Panc1 (cell line): ENCODE results near the gene TNRC18. TPM values are rescaled to one million over a fixed set of nuclear protein-coding genes. Genes with fewer than 3 reads are reported as not detected.
"Not testable (repeated sequence)": the region's sequence is repeated elsewhere in the genome, so short reads cannot be mapped to it uniquely, and the experiment has no call there.

ENCODE experiments used
- ATAC-seq: fragments of 200-7000 bp; cut with Tn5 transposase; 2 replicates; pipeline ENCODE4 v1.9.1; 2020; ENCODE audit warnings: mild to moderate bottlenecking, moderate library complexity
- BruUV-seq: library from RNA; stranded (reverse); fragments of 400-500 nt; replicated peaks from 2 replicates; lab custom pipeline; 2021; lab: Mats Ljungman, UMichigan
- CTCF ChIA-PET: fragments of 300-600 bp; sonication (Branson Sonifier 250); formaldehyde crosslinking; loops from one replicate; lab custom pipeline; 2022; ENCODE audit warnings: antibody characterized with exemption; lab: Charles Lee
- POLR2A ChIA-PET: fragments of 300-600 bp; sonication (Branson Sonifier 250); formaldehyde crosslinking; loops from one replicate; lab custom pipeline; 2022; ENCODE audit warnings: antibody characterized with exemption; lab: Charles Lee
- DNase-seq: peaks from one replicate; pipeline ENCODE4 v3.0.0-alpha.2; 2010; ENCODE audit warnings: low read depth, low spot score
- H3K27ac ChIP-seq: 2 replicates; pipeline ENCODE4 v1.5.1; 2011; ENCODE audit warnings: mild to moderate bottlenecking, low read length, inconsistent platforms
- H3K27me3 ChIP-seq: fragments of 200-500 bp; sonication (Bioruptor generic); 2 replicates; pipeline ENCODE4 v1.6.0; 2014; ENCODE audit warnings: low read length, inconsistent platforms; ENCODE audit not compliant: control insufficient read depth, insufficient read depth
- H3K36me3 ChIP-seq: fragments of 200-500 bp; sonication (Bioruptor generic); 2 replicates; pipeline ENCODE4 v1.5.1; 2014; ENCODE audit warnings: inconsistent platforms, mild to moderate bottlenecking, low read length, moderate library complexity; ENCODE audit not compliant: control insufficient read depth, insufficient read depth
- H3K4me1 ChIP-seq: 2 replicates; pipeline ENCODE4 v1.5.1; 2011; ENCODE audit warnings: inconsistent platforms, mild to moderate bottlenecking, low read length, moderate library complexity; ENCODE audit not compliant: control insufficient read depth, insufficient read depth
- H3K4me3 ChIP-seq, 2 experiments: 2 replicates each; pipeline ENCODE4 v1.5.1; 2011 to 2012; ENCODE audit warnings: low read depth in 2 of 2, low read length in 2 of 2, mild to moderate bottlenecking in 2 of 2, inconsistent platforms in 1 of 2, moderate library complexity in 1 of 2
- H3K9me3 ChIP-seq: fragments of 200-500 bp; sonication (Bioruptor generic); 2 replicates; pipeline ENCODE4 v1.5.1; 2014; ENCODE audit warnings: low read depth, mild to moderate bottlenecking, inconsistent platforms, low read length, moderate library complexity; ENCODE audit not compliant: control insufficient read depth, insufficient read depth
- CTCF ChIP-seq: fragments of 450-650 bp; IDR thresholded peaks from 2 replicates; pipeline ENCODE4 v1.5.1; 2017; ENCODE audit warnings: mild to moderate bottlenecking
- POLR2AphosphoS5 ChIP-seq: IDR thresholded peaks from 2 replicates; pipeline ENCODE4 v1.6.1; 2012; ENCODE audit warnings: mild to moderate bottlenecking, low read depth, low read length, moderate library complexity
- SIN3A ChIP-seq: IDR thresholded peaks from 2 replicates; pipeline ENCODE4 v1.6.1; 2012; ENCODE audit warnings: low read depth, mild to moderate bottlenecking, low read length, moderate library complexity, borderline replicate concordance; ENCODE audit not compliant: insufficient read depth
- TCF7L2 ChIP-seq: IDR thresholded peaks from 2 replicates; pipeline ENCODE4 v1.6.1; 2011; ENCODE audit warnings: mild to moderate bottlenecking, low read depth, low read length, inconsistent platforms
- in situ Hi-C: cut with HindIII; loops from 2 replicates; pipeline ENCODE4 v1.10.0; 2016; ENCODE audit warnings: low sequenced_read_pairs, low pct_unique_long_range_greater_than_20kb
- intact Hi-C: fragments of 100-400 bp; cut with micrococcal nuclease; formaldehyde crosslinking; loops from one replicate; pipeline ENCODE4 v1.10.0; 2022; ENCODE audit not compliant: unreplicated experiment
- total RNA-seq: library from RNA; stranded (reverse); gene quantifications from one replicate; pipeline ENCODE4 v1.2.1, GENCODE V29; 2021; ENCODE audit not compliant: unreplicated experiment
- TF ChIP-seq, protein P1 (sequence below), 2 experiments: IDR thresholded peaks; 2 replicates each; pipeline ENCODE4 v1.6.1; 2011 to 2012; ENCODE audit warnings: low read depth in 2 of 2, control low read depth in 1 of 2, low read length in 1 of 2, mild to moderate bottlenecking in 1 of 2, moderate library complexity in 1 of 2; ENCODE audit not compliant: insufficient read depth in 1 of 2

Gene TNRC18
- total RNA-seq, 1 experiment from 2014 or later = 148 TPM

DNA sequence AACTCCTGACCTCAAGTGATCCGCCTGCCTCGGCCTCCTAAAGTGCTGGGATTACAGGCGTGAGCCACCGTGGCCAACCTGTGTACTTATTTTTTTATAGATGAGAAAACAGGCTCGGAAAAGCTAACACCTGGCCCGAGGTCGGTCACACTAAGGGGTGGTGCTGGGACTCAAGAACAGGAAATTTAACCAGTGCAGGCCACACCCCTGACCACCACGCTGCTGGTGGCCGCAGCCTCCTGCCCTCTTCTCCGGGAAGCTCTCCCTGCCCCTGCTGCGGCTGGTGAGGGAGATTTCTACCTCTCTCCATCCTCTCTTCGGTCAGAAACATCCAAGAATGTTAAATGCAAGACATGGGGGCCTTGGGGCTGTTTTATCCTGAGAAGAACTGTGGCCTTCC is 63.2 kb downstream of the TNRC18 start:
- no peak overlapping the region for H3K27ac ChIP-seq
- H3K4me1 ChIP-seq = no peaks in the 10 kb centered on the region
- no peaks in the 10 kb centered on the region for H3K9me3 ChIP-seq
- intact Hi-C loops (no loop called here), in situ Hi-C loops (no loop called here)
- ChIA-PET CTCF (no interaction called here), POLR2A (no interaction called here)
- H3K36me3 ChIP-seq = peaks cover 22% of the 10 kb centered on the region
- no peak for ATAC-seq
- H3K27me3 ChIP-seq = no peaks in the 10 kb centered on the region
- no peak for TF ChIP-seq POLR2AphosphoS5
- H3K4me3 ChIP-seq = no peak overlapping the region
- no TSS peak for BruUV-seq
- no peak for DNase-seq

DNA sequence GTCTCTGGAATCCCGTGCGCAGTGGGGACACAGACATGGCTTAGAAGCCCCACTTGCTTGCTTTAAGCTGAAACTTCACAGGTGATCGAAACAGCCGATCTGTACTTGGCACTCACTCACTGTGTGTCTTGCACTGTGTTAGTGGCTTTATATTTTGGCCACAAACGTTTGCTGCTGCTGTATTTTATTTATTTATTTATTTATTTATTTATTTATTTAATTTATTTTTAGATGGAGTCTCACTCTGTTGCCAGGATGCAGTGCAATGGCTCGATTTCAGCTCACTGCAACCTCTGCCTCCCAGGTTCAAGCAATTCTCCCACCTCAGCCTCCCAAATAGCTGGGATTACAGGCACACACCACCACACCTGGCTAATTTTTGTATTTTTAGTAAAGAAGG is 63.6 kb downstream of the TNRC18 start:
- H3K4me1 ChIP-seq, intact Hi-C loops, ATAC-seq, DNase-seq, H3K27me3 ChIP-seq, POLR2A ChIA-PET, in situ Hi-C loops, BruUV-seq, H3K27ac ChIP-seq, CTCF ChIA-PET, H3K9me3 ChIP-seq, H3K4me3 ChIP-seq: not testable (repeated sequence)
- peaks cover 22% of the 10 kb centered on the region for H3K36me3 ChIP-seq

DNA sequence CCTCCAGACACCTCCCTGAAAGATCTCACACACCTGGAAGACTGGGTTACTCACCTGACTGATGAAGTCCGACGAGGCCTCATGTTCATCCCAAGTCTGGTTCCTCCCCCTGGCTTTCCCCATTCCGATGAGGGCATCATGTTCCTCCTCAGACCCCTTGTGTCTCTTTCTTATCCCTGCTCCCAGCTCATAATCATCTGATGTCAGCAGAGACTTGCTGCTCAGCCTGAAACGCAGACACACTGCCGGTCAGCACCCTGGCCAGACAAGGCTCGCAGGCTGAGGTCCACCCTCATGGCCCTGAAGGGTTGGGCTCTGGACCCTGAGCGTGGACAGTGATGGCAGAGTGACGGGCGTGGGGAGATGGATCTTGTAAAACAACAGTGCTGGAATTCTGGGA is 64.3 kb downstream of the TNRC18 start:
- CTCF ChIA-PET = no interaction called here
- no peak overlapping the region for H3K27ac ChIP-seq
- no peaks in the 10 kb centered on the region for H3K27me3 ChIP-seq
- no peak overlapping the region for H3K4me3 ChIP-seq
- intact Hi-C loops = no loop called here
- no peaks in the 10 kb centered on the region for H3K9me3 ChIP-seq
- DNase-seq (no peak), ATAC-seq (no peak)
- peaks cover 22% of the 10 kb centered on the region for H3K36me3 ChIP-seq
- BruUV-seq = no TSS peak
- in situ Hi-C loops = no loop called here
- POLR2A ChIA-PET = no interaction called here
- H3K4me1 ChIP-seq = 0 out of 2 replicates have a peak, but pooled peaks cover 5% of the 10 kb centered on the region
- TF ChIP-seq POLR2AphosphoS5 (no peak), SIN3A (no peak), CTCF (no peak), TCF7L2 (no peak)
- TF ChIP-seq, protein P1, sequence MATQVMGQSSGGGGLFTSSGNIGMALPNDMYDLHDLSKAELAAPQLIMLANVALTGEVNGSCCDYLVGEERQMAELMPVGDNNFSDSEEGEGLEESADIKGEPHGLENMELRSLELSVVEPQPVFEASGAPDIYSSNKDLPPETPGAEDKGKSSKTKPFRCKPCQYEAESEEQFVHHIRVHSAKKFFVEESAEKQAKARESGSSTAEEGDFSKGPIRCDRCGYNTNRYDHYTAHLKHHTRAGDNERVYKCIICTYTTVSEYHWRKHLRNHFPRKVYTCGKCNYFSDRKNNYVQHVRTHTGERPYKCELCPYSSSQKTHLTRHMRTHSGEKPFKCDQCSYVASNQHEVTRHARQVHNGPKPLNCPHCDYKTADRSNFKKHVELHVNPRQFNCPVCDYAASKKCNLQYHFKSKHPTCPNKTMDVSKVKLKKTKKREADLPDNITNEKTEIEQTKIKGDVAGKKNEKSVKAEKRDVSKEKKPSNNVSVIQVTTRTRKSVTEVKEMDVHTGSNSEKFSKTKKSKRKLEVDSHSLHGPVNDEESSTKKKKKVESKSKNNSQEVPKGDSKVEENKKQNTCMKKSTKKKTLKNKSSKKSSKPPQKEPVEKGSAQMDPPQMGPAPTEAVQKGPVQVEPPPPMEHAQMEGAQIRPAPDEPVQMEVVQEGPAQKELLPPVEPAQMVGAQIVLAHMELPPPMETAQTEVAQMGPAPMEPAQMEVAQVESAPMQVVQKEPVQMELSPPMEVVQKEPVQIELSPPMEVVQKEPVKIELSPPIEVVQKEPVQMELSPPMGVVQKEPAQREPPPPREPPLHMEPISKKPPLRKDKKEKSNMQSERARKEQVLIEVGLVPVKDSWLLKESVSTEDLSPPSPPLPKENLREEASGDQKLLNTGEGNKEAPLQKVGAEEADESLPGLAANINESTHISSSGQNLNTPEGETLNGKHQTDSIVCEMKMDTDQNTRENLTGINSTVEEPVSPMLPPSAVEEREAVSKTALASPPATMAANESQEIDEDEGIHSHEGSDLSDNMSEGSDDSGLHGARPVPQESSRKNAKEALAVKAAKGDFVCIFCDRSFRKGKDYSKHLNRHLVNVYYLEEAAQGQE (IDR thresholded peaks at IDR 0.05; ENCODE audit: insufficient read depth in 1 of 2, low read depth in 2 of 2, low read length in 1 of 2) = no peak
